PFSK-1 (cell line): ENCODE data around the gene ARSA.

Experiments
- POLR2AphosphoS5 ChIP-seq: IDR thresholded peaks from 2 replicates; pipeline ENCODE4 v1.6.1; 2012; ENCODE audit warnings: low read depth, mild to moderate bottlenecking, control low read depth, low read length, moderate library complexity
- REST ChIP-seq, 2 experiments: IDR thresholded peaks; 2 replicates each; pipeline versions ENCODE4 v1.6.1 to v1.8.0; 2011 to 2012; ENCODE audit warnings: low read depth in 2 of 2, low read length in 2 of 2, control low read depth in 1 of 2, inconsistent platforms in 1 of 2, mild to moderate bottlenecking in 1 of 2, moderate library complexity in 1 of 2; ENCODE audit not compliant: insufficient read depth in 1 of 2

DNA sequence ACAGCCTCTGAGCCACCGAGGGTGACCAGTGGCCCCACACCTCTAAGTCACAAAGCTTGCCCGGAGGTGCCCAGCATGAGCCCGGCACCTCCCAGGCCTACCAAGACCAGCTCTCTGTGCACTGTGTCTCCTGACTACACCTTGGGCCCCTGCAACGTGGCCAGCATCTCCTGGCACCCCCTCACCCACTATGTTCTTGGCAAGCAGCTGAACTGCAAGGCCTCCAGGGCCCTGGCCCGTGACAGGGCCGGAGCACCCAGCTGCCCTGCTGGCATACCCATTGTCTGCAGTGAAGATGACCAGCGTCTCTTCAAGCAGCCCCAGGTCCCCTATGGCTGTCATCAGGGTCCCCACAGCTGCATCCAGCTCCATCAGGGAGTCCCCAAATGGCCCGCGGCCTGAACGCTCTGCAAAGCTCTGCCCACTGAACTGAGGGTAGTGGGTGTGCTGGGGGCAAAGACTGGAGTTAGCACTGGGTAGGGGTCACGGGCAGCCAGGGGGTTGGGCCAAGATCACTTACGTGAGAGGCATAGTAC lies 1.6 kb downstream of the ARSA start:
- TF ChIP-seq POLR2AphosphoS5 (no peak), REST (IDR thresholded peaks at IDR 0.05; ENCODE audit: insufficient read depth in 1 of 2, low read depth in 2 of 2, low read length in 2 of 2) (no peak)
